NK-92 treated with Interleukin-12 subunit alpha and Interleukin-12 subunit beta, amount 100 ng/mL, for 24 hours (cell line): ENCODE results near the gene ZC3H8.

Source experiments
- DNase-seq: peaks from one replicate; lab custom pipeline; 2025; lab: John Stamatoyannopoulos, UW

The ZC3H8 gene

DNA sequence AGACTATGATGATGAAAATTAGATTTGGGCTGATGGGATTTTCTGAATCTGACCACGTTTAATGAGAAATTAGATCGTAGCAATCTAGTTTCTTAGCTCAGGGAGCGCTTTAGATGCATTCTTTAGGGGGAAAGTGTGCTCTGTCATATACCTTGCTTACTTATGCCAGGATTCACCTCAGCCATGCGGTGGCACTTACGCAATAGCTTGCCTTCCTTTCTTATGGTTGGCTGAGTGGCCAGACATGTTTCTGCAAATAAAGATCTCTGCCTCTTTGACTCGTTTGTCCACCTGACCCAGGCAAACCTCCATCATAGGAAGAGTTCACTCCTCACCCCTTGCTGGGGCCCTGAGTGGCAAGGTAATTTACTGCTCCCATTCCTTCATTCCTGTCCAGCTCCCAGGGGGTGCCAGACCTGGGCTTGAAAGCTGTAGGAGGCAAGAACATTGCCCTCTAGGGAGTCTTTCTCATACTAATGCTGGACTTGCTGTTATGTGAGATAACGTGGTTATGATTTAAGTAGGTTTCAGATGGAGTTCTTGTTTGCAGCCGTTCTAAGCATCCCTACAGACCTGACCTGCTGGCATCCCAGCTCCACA lies 59.6 kb downstream of the ZC3H8 start:
- DNase-seq = no peak

GRCh38 chr2:112194482-112194881 lies 60.4 kb downstream of the ZC3H8 start:
- no peak for DNase-seq

- no peak for DNase-seq
Observed at GRCh38 chr2:112194028-112194427, 60.8 kb downstream of the ZC3H8 start.

- DNase-seq = no peak
Observed at GRCh38 chr2:112189001-112189556, 65.8 kb downstream of the ZC3H8 start.

DNA sequence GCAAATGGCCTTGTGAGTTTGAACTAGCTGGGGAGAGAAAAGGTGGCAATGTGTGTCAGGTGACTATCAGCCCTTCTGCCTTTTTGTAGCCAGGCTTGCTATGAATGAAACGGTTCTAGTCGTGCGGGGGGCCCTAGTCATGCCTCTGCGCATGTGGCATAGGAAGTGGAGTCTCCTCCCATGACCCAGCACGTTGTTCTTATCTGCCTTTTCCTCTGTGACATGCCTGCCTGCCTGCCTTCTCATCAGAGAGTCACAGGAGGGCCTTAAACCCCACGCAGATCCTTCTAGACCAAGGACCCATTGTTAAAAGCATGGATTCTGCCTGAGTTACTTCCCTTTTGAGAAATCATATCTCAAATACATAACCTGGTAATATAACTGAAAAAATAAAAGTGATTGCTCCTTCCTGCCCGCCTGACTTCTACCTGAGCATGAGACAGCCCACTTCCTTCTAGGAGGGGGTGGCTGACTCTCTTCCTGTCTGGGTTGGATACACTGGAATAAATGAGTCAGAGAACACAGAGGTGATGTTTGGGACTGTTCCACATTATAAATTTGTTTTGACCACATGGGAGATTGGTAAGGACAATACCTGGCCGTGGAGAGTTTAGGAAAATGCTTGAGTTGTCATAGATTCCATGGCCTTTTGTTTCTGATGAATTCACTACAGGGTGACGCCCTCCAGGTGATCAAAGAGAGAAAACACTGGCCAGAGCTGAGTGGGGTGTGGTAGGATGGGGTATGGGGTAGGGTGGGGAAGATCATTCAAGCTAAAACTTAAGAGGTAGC lies 66.8 kb downstream of the ZC3H8 start:
- DNase-seq = peak; percentile 26

GRCh38 chr2:112187046-112187715 lies 67.7 kb downstream of the ZC3H8 start:
- DNase-seq = no peak

GRCh38 chr2:112185131-112185530 lies 69.7 kb downstream of the ZC3H8 start:
- DNase-seq = no peak

- DNase-seq = no peak
Observed at GRCh38 chr2:112184121-112184520, 70.7 kb downstream of the ZC3H8 start.

- DNase-seq = no peak
Observed at GRCh38 chr2:112183327-112184025, 71.4 kb downstream of the ZC3H8 start.

DNA sequence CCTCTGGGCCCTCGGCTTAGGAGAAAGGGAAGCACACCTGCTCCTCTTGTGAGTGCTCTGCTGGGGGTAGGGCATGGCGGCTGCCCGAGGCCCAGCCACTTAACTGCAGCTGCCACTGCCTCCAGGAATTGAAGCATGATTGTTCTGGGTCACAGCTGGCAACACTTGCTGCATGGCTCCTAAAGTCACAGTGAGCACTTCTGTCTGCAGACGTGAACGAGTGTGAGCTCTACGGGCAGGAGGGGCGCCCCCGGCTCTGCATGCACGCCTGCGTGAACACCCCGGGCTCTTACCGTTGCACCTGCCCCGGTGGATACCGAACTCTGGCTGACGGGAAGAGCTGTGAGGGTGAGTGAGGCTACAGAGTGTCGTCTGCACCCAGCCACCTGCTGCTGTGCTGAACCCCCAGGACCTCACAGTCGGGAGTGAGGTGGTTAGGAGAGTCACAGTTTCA lies 72.2 kb downstream of the ZC3H8 start:
- no peak for DNase-seq

DNA sequence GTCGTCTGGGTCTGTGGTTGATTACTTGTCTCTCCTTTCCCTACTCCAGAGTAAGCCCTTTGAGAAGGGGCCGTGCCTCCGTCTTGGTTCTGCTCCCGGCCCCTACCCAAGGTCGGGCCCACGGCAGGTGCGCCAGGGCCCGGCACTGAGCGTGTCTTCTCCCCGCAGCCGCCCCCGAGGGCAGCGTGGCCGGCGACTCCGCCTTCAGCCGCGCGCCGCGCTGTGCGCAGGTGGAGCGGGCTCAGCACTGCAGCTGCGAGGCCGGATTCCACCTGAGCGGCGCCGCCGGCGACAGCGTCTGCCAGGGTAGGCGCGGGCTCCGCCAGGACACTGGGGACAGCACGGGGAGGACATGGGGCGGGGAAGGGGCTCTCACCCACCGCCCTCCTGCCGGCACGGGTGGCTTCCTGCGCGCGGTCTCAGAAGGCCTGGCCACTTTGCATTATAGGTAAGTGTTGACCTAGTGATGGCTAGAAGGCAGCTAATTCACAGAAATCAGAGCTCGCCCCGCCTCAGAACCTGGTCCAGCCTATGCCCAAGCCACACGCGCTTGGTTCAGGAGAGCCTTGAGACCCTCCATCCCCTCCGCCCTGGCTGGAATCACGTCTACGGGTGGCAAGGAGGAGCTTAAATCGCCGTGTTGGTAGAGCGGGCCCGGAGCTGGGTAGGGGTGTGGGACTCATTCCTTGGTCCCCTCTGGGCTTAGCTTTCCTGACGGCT lies 73.1 kb downstream of the ZC3H8 start:
- DNase-seq = no peak

DNA sequence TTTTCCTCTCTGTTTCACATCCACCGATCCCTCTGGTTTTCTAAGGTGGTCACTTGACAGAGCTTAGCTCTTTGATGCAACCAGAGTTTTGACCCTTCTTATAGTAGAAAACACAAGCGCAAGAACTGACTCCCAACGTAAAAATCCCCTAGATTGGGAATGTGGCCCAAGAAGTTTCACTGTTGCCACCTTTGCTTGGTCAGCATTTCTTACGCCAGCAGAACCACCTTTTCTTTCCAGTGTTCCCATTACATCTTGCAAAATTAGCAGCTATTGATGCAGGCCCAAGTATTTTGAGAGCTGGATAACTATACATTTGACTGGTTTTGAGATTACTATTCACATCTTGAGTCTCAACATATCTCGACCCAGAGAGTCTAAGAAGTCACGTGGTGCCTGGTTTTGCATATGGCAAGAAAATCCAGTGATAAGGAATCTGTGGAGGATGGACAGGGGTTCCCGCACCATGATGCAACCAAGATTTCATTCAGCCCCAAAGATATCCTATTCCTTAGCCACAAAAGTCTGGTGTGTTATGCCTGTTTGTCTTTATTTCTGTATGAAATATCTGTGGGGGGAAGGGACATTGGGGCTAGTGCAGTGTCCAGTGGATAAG lies 78.8 kb downstream of the ZC3H8 start:
- no peak for DNase-seq

DNA sequence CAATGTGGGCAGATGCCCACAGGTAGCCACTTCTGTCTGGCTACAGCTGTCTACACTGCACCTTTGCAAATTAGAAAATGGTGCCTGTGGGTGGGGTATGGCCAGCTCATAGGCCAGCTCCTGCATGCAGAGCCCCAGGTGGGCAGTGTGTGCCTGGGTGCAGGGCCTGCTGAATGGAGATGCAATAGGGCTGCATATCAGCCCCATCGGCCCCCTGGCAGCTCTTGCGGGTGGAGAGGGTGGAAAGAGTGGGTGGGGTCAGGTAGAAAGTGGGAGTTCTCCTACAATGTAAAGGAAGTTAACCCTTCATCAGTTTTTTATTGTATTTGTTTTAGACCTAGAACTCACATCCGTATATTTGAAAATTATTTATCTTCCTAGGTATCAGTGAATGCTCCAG lies 79.5 kb downstream of the ZC3H8 start:
- no peak for DNase-seq

- DNase-seq = no peak
Observed at GRCh38 chr2:112174383-112174782, 80.5 kb downstream of the ZC3H8 start.

- no peak for DNase-seq
Observed at GRCh38 chr2:112173646-112174319, 81.1 kb downstream of the ZC3H8 start.

DNA sequence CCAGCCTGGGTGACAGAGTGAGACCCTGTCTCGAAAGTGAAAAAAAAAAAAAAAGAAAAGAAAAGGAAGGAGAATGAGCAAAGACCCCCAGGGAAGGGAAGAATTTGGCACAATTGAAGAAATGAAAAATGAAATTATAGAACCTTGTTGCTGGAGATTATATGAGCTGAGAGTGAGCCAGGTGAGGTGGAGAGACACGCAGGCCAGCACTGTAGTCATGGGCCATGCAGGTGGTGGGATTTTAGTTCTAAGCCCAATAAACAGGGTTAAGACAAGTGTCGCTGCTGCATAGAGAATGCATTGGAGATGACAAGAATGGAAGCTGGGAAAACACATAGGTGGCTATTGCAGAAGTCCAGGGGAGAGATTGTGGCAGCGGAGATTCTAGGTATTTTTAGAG lies 84.3 kb downstream of the ZC3H8 start:
- DNase-seq = no peak

GRCh38 chr2:112168422-112169124 lies 86.3 kb downstream of the ZC3H8 start:
- DNase-seq = no peak

GRCh38 chr2:112166806-112167499 lies 87.9 kb downstream of the ZC3H8 start:
- DNase-seq = no peak

- DNase-seq = no peak
Observed at GRCh38 chr2:112165296-112165695, 89.5 kb downstream of the ZC3H8 start.
